Thymus (tissue), 11 donors: ENCODE data around the gene TTC19. TPM values are rescaled to one million over a fixed set of nuclear protein-coding genes. Genes with fewer than 3 reads are reported as not detected.

Experiments
- DNase-seq, 9 donors: peaks; one replicate each; pipeline ENCODE4 v3.0.0-alpha.2; 2013; ENCODE audit warnings: low spot score in 9 of 9, low read depth in 6 of 9, missing footprints in 1 of 9
- H3K27ac ChIP-seq, 2 donors: one replicate each; pipeline ENCODE4 v1.5.1; 2013; ENCODE audit warnings: control low read depth in 1 of 2, low read depth in 1 of 2, low read length in 1 of 2, mild to moderate bottlenecking in 1 of 2, moderate library complexity in 1 of 2
- H3K27me3 ChIP-seq, 2 donors: one replicate each; pipeline ENCODE4 v1.5.1; 2013; ENCODE audit warnings: low read length in 1 of 2; ENCODE audit not compliant: control insufficient read depth in 2 of 2, insufficient read depth in 1 of 2
- H3K36me3 ChIP-seq, 2 donors: one replicate each; pipeline ENCODE4 v1.5.1; 2013; ENCODE audit warnings: low read length in 1 of 2, mild to moderate bottlenecking in 1 of 2, moderate library complexity in 1 of 2; ENCODE audit not compliant: control insufficient read depth in 2 of 2, insufficient read depth in 2 of 2
- H3K4me1 ChIP-seq, 2 donors: one replicate each; pipeline ENCODE4 v1.5.1; 2013; ENCODE audit warnings: low read length in 2 of 2; ENCODE audit not compliant: control insufficient read depth in 2 of 2, insufficient read depth in 2 of 2
- H3K4me3 ChIP-seq, 2 donors: one replicate each; pipeline ENCODE4 v1.5.1; 2013; ENCODE audit warnings: low read length in 2 of 2, control low read depth in 1 of 2, mild to moderate bottlenecking in 1 of 2
- H3K9me3 ChIP-seq, 2 donors: one replicate each; pipeline ENCODE4 v1.5.1; 2013; ENCODE audit warnings: low read length in 1 of 2, mild to moderate bottlenecking in 1 of 2; ENCODE audit not compliant: control insufficient read depth in 2 of 2, insufficient read depth in 1 of 2
- WGBS: extraction: QIAGEN DNeasy Blood & Tissue Kit; methylation state at CpG from one replicate; pipeline ENCODE4 v1.1.7; 2013; 5-methylcytosine and 5-hydroxymethylcytosine counted together
- polyA plus RNA-seq: library from polyadenylated mRNA; stranded (reverse); fragments of 200-250 nt; gene quantifications from one replicate; pipeline ENCODE4 v1.2.3, GENCODE V29; 2013
- total RNA-seq: library from RNA; stranded (reverse); fragments of 120-200 nt; gene quantifications from one replicate; pipeline ENCODE4 v1.2.4, GENCODE V29; 2013
- donor health status: healthy.

Gene TTC19
- total and polyA plus RNA-seq, 2 donors, result 25.0 to 29.4 TPM

- peaks cover 46 to 61% of the 10 kb centered on the region in 2 donors for H3K36me3 ChIP-seq
- DNase-seq, result no peak
- H3K27me3 ChIP-seq, result no peaks in the 10 kb centered on the region
- H3K4me1 ChIP-seq, result no peaks in the 10 kb centered on the region
- H3K4me3 ChIP-seq, result no peak overlapping the region
- no peaks in the 10 kb centered on the region for H3K9me3 ChIP-seq
- H3K27ac ChIP-seq, result no peak overlapping the region
- 97% methylated on average over 3 of the region's 3 CpGs for WGBS
Observed at GRCh38 chr17:16007439-16007838, 7.8 kb downstream of the TTC19 start.

GRCh38 chr17:16013943-16014407, 14.4 kb downstream of the TTC19 start:
- peaks cover 10 to 31% of the 10 kb centered on the region in 2 donors for H3K36me3 ChIP-seq
- DNase-seq, result no peak
- WGBS, result 95% methylated on average over 3 of the region's 3 CpGs

GRCh38 chr17:16019347-16019746, 19.7 kb downstream of the TTC19 start:
- no peak for DNase-seq
- H3K27me3 ChIP-seq, result no peaks in the 10 kb centered on the region
- no peaks in the 10 kb centered on the region for H3K9me3 ChIP-seq
- H3K27ac ChIP-seq, result no peak overlapping the region
- peaks cover 6 to 29% of the 10 kb centered on the region in 2 donors for H3K36me3 ChIP-seq
- H3K4me3 ChIP-seq, result no peak overlapping the region
- H3K4me1 ChIP-seq, result no peaks in the 10 kb centered on the region
- 96% methylated on average over 1 of the region's 1 CpG for WGBS

More at GRCh38 chr17:16013943-16014407, 14.4 kb downstream of the TTC19 start:
- H3K9me3 ChIP-seq, result no peaks in the 10 kb centered on the region
- H3K27me3 ChIP-seq, result no peaks in the 10 kb centered on the region
- no peaks in the 10 kb centered on the region for H3K4me1 ChIP-seq
- no peak overlapping the region for H3K27ac ChIP-seq
- H3K4me3 ChIP-seq, result no peak overlapping the region

- Histone ChIP-seq H3K4me1 (no peaks in the 10 kb centered on the region), H3K4me3 (no peak overlapping the region), H3K27me3 (no peaks in the 10 kb centered on the region), H3K36me3 (peaks cover 35 to 59% of the 10 kb centered on the region in 2 donors), H3K9me3 (no peaks in the 10 kb centered on the region), H3K27ac (no peak overlapping the region)
- no peak for DNase-seq
- 93% methylated on average over 4 of the region's 4 CpGs for WGBS
Observed at GRCh38 chr17:16023881-16024280, 24.3 kb downstream of the TTC19 start.

GRCh38 chr17:16025202-16025601, 25.6 kb downstream of the TTC19 start:
- Histone ChIP-seq H3K9me3 (no peaks in the 10 kb centered on the region), H3K27ac (no peak overlapping the region), H3K36me3 (peaks cover 41 to 64% of the 10 kb centered on the region in 2 donors), H3K4me1 (no peaks in the 10 kb centered on the region), H3K4me3 (no peak overlapping the region), H3K27me3 (no peaks in the 10 kb centered on the region)
- no peak for DNase-seq
- WGBS, result 97% methylated on average over 1 of the region's 1 CpG

GRCh38 chr17:16026895-16027294, 27.3 kb downstream of the TTC19 start:
- WGBS, result 97% methylated on average over 5 of the region's 5 CpGs
- no peaks in the 10 kb centered on the region for H3K4me1 ChIP-seq
- H3K36me3 ChIP-seq, result peaks cover 39 to 71% of the 10 kb centered on the region in 2 donors
- no peak for DNase-seq
- H3K9me3 ChIP-seq, result no peaks in the 10 kb centered on the region
- no peaks in the 10 kb centered on the region for H3K27me3 ChIP-seq
- no peak overlapping the region for H3K27ac ChIP-seq
- no peak overlapping the region for H3K4me3 ChIP-seq

GRCh38 chr17:16027708-16028584, 28.3 kb downstream of the TTC19 start:
- H3K27ac ChIP-seq, result no peak overlapping the region
- no peaks in the 10 kb centered on the region for H3K27me3 ChIP-seq
- 94% methylated on average over 5 of the region's 5 CpGs for WGBS
- no peak overlapping the region for H3K4me3 ChIP-seq
- peaks cover 48 to 82% of the 10 kb centered on the region in 2 donors for H3K36me3 ChIP-seq
- H3K9me3 ChIP-seq, result no peaks in the 10 kb centered on the region
- no peak for DNase-seq
- no peaks in the 10 kb centered on the region for H3K4me1 ChIP-seq

- Histone ChIP-seq H3K27me3 (no peaks in the 10 kb centered on the region), H3K27ac (no peak overlapping the region), H3K4me3 (no peak overlapping the region), H3K36me3 (peaks cover 34 to 76% of the 10 kb centered on the region in 2 donors), H3K4me1 (no peaks in the 10 kb centered on the region), H3K9me3 (no peaks in the 10 kb centered on the region)
- DNase-seq, result no peak
- 99% methylated on average over 7 of the region's 7 CpGs for WGBS
Observed at GRCh38 chr17:16033729-16034349, 34.2 kb downstream of the TTC19 start.

- no peak for DNase-seq
- Histone ChIP-seq H3K4me1 (no peaks in the 10 kb centered on the region), H3K27ac (no peak overlapping the region), H3K36me3 (peaks cover 39 to 72% of the 10 kb centered on the region in 2 donors), H3K9me3 (no peaks in the 10 kb centered on the region), H3K27me3 (no peaks in the 10 kb centered on the region), H3K4me3 (no peak overlapping the region)
- WGBS, result 100% methylated on average over 2 of the region's 2 CpGs
Observed at GRCh38 chr17:16036261-16036660, 36.6 kb downstream of the TTC19 start.
